Right atrium auricular region (tissue), 2 donors: ENCODE results near the gene FBXL15. TPM values are rescaled to one million over a fixed set of nuclear protein-coding genes. Genes with fewer than 3 reads are reported as not detected.
A peak's percentile ranks its signal among the peaks of the same experiment; 100 is the strongest.

Experiments
- DNase-seq: peaks from one replicate; pipeline ENCODE4 v3.0.0-alpha.2; 2019; ENCODE audit warnings: low spot score
- H3K27ac ChIP-seq, 2 donors: fragments of 200-600 bp; sonication (generic); 1 replicate in 1 of 2; 2 replicates in 1 of 2; pipeline ENCODE4 v1.5.1; 2016 to 2019
- H3K27me3 ChIP-seq, 2 donors: fragments of 200-600 bp; sonication (generic); one replicate each; pipeline versions ENCODE4 v1.5.1 to v1.6.0; 2017 to 2019
- H3K36me3 ChIP-seq: fragments of 200-600 bp; sonication (generic); one replicate; pipeline ENCODE4 v1.5.1; 2016
- H3K4me1 ChIP-seq, 2 donors: fragments of 200-600 bp; sonication (generic); one replicate each; pipeline versions ENCODE4 v1.5.1 to v1.6.0; 2017 to 2019
- H3K4me3 ChIP-seq, 2 donors: fragments of 200-600 bp; sonication (generic); 1 replicate in 1 of 2; 2 replicates in 1 of 2; pipeline ENCODE4 v1.5.1; 2017 to 2019; ENCODE audit warnings: mild to moderate bottlenecking in 1 of 2, moderate library complexity in 1 of 2
- H3K9me3 ChIP-seq, 2 donors: fragments of 200-600 bp; sonication (generic); one replicate each; pipeline ENCODE4 v1.5.1; 2019
- CTCF ChIP-seq, 2 donors: fragments of 200-600 bp; sonication (generic); IDR thresholded peaks; one replicate each; pipeline ENCODE4 v1.5.1; 2019; ENCODE audit warnings: antibody characterized with exemption in 2 of 2
- total RNA-seq, 2 donors: library from RNA; depleted of rRNA; stranded (reverse); fragments of >200 nt; gene quantifications; one replicate each; pipeline ENCODE4 v1.1.0, GENCODE V29; 2016

Gene FBXL15
- total RNA-seq, 2 donors from 2014 or later = 16.6 to 21.3 TPM

GRCh38 chr10:102392306-102392705, 28.3 kb upstream of the FBXL15 start:
- Histone ChIP-seq H3K4me3 (no peak overlapping the region), H3K27me3 (no peaks in the 10 kb centered on the region), H3K36me3 (no peaks in the 10 kb centered on the region), H3K27ac (no peak overlapping the region), H3K9me3 (no peaks in the 10 kb centered on the region), H3K4me1 (peaks cover 0 to 27% of the 10 kb centered on the region in 2 donors)
- TF ChIP-seq CTCF (IDR thresholded peaks at IDR 0.05) = no peak
- DNase-seq = no peak

- H3K4me1 ChIP-seq = peaks cover 0 to 30% of the 10 kb centered on the region in 2 donors
- peak overlapping the region; percentile 94 to 95 for H3K27ac ChIP-seq
- peak; percentile 93 for DNase-seq
- no peaks in the 10 kb centered on the region for H3K36me3 ChIP-seq
- no peaks in the 10 kb centered on the region for H3K9me3 ChIP-seq
- TF ChIP-seq CTCF (IDR thresholded peaks at IDR 0.05) = peak in 1 of 2 donors; percentile 99
- H3K27me3 ChIP-seq = no peaks in the 10 kb centered on the region
- H3K4me3 ChIP-seq = peak overlapping the region; percentile 61 to 62
These were observed 27.1 kb upstream of the FBXL15 start for GRCh38 chr10:102393411-102394078.

GRCh38 chr10:102394079-102394800, 26.4 kb upstream of the FBXL15 start:
- Histone ChIP-seq H3K9me3 (no peaks in the 10 kb centered on the region), H3K27ac (peak overlapping the region; percentile 94 to 95), H3K27me3 (no peaks in the 10 kb centered on the region), H3K4me1 (peaks cover 0 to 37% of the 10 kb centered on the region in 2 donors), H3K36me3 (no peaks in the 10 kb centered on the region), H3K4me3 (peak overlapping the region; percentile 61 to 62)
- peak; percentile 51 to 94 for TF ChIP-seq CTCF (IDR thresholded peaks at IDR 0.05)
- peak; percentile 97 for DNase-seq

GRCh38 chr10:102394801-102395399, 25.7 kb upstream of the FBXL15 start:
- no peaks in the 10 kb centered on the region for H3K9me3 ChIP-seq
- TF ChIP-seq CTCF (IDR thresholded peaks at IDR 0.05) = no peak
- no peaks in the 10 kb centered on the region for H3K36me3 ChIP-seq
- H3K4me1 ChIP-seq = peaks cover 0 to 42% of the 10 kb centered on the region in 2 donors
- H3K4me3 ChIP-seq = peak overlapping the region; percentile 61 to 62
- H3K27ac ChIP-seq = peak overlapping the region; percentile 94 to 95
- DNase-seq = no peak
- H3K27me3 ChIP-seq = no peaks in the 10 kb centered on the region

GRCh38 chr10:102395400-102396316, 25.0 kb upstream of the FBXL15 start, which contains the start of gene NFKB2:
NFKB2 (plus strand) TSS chr10:102395705; CDS start chr10:102395960, 255 bp downstream.
- peak; percentile 93 for DNase-seq
- H3K27me3 ChIP-seq = no peaks in the 10 kb centered on the region
- H3K36me3 ChIP-seq = no peaks in the 10 kb centered on the region
- TF ChIP-seq CTCF (IDR thresholded peaks at IDR 0.05) = no peak
- H3K27ac ChIP-seq = peak within 1 kb of the TSS; percentile 94 to 95
- H3K9me3 ChIP-seq = no peaks in the 10 kb centered on the region
- peak within 1 kb of the TSS; percentile 61 to 62 for H3K4me3 ChIP-seq
- peaks cover 0 to 45% of the 10 kb centered on the region in 2 donors for H3K4me1 ChIP-seq
